GM12891 (cell line): ENCODE measurements around the gene PALD1.

Source experiments
- PAX5 ChIP-seq: IDR thresholded peaks from 2 replicates; pipeline ENCODE4 v1.6.1; 2011; ENCODE audit warnings: low read length, moderate library complexity, mild to moderate bottlenecking; ENCODE audit not compliant: insufficient read depth, severe bottlenecking
- POLR2A ChIP-seq: IDR thresholded peaks from 2 replicates; pipeline ENCODE4 v1.6.1; 2011; ENCODE audit warnings: low read depth, low read length, control low read depth

GRCh38 chr10:70509757-70510147 is 31.2 kb downstream of the PALD1 start:
- TF ChIP-seq POLR2A (no peak), PAX5 (no peak)
